A673 (cell line): ENCODE measurements around the gene ADGRD1. TPM values are rescaled to one million over a fixed set of nuclear protein-coding genes. Genes with fewer than 3 reads are reported as not detected.
A peak's percentile ranks its signal among the peaks of the same experiment; 100 is the strongest.
"Not testable (repeated sequence)": the region's sequence is repeated elsewhere in the genome, so short reads cannot be mapped to it uniquely, and the experiment has no call there.

Experiments used
- Bru-seq: library from RNA; stranded (reverse); fragments of 400-500 nt; gene quantifications from one replicate; lab custom pipeline; 2021; lab: Mats Ljungman, UMichigan
- BruChase-seq, 2 experiments: library from RNA; stranded (reverse); fragments of 400-500 nt; gene quantifications; one replicate each; lab custom pipeline; 2021; lab: Mats Ljungman, UMichigan
- BruUV-seq: library from RNA; stranded (reverse); fragments of 400-500 nt; replicated peaks from 2 replicates; lab custom pipeline; 2021; lab: Mats Ljungman, UMichigan
- CTCF ChIA-PET: fragments of 300-600 bp; sonication (Branson Sonifier 250); formaldehyde crosslinking; loops from one replicate; lab custom pipeline; 2022; ENCODE audit warnings: antibody characterized with exemption; lab: Charles Lee
- POLR2A ChIA-PET: fragments of 300-600 bp; sonication (Branson Sonifier 250); formaldehyde crosslinking; loops from one replicate; lab custom pipeline; 2022; ENCODE audit warnings: antibody characterized with exemption; ENCODE audit not compliant: low non-redundant PET; lab: Charles Lee
- DNase-seq: peaks from one replicate; pipeline ENCODE4 v3.0.0-alpha.2; 2015; ENCODE audit warnings: low spot score
- H3K27ac ChIP-seq: fragments of 200-600 bp; sonication (generic); 2 replicates; pipeline ENCODE4 v1.5.1; 2016; ENCODE audit warnings: mixed run types, low read depth, mild to moderate bottlenecking, mixed read lengths, antibody characterized with exemption, low read length; ENCODE audit not compliant: poor library complexity, severe bottlenecking
- H3K27me3 ChIP-seq: fragments of 200-600 bp; sonication (generic); replicated peaks from 2 replicates; pipeline ENCODE4 v1.6.1; 2017; ENCODE audit warnings: mixed run types, low read depth, mild to moderate bottlenecking, mixed read lengths, antibody characterized with exemption, low read length; ENCODE audit not compliant: insufficient read depth, poor library complexity
- H3K36me3 ChIP-seq: fragments of 200-600 bp; sonication (generic); 2 replicates; pipeline ENCODE4 v1.6.1; 2016; ENCODE audit warnings: mixed run types, mild to moderate bottlenecking, mixed read lengths, antibody characterized with exemption, low read length; ENCODE audit not compliant: insufficient read depth, poor library complexity, severe bottlenecking
- H3K4me1 ChIP-seq: fragments of 200-600 bp; sonication (generic); 2 replicates; pipeline ENCODE4 v1.6.1; 2017; ENCODE audit warnings: mixed run types, mild to moderate bottlenecking, mixed read lengths, antibody characterized with exemption, low read length; ENCODE audit not compliant: insufficient read depth, poor library complexity, severe bottlenecking
- H3K4me3 ChIP-seq: fragments of 200-600 bp; sonication (generic); 2 replicates; pipeline ENCODE4 v1.5.1; 2016; ENCODE audit warnings: low read depth, mixed run types, mild to moderate bottlenecking, mixed read lengths, low read length; ENCODE audit not compliant: poor library complexity, severe bottlenecking
- H3K9me3 ChIP-seq: fragments of 200-600 bp; sonication (generic); 2 replicates; pipeline ENCODE4 v1.6.1; 2016; ENCODE audit warnings: mixed run types, low read depth, mild to moderate bottlenecking, mixed read lengths, antibody characterized with exemption, low read length; ENCODE audit not compliant: poor library complexity, severe bottlenecking
- EZH2 ChIP-seq: fragments of 200-600 bp; sonication (generic); IDR thresholded peaks from 2 replicates; pipeline ENCODE4 v1.6.1; 2017; ENCODE audit warnings: borderline replicate concordance, low read depth, mild to moderate bottlenecking, mixed read lengths, antibody characterized with exemption, low read length; ENCODE audit not compliant: poor library complexity, severe bottlenecking
- intact Hi-C: fragments of 100-400 bp; cut with micrococcal nuclease; formaldehyde crosslinking; loops from one replicate; pipeline ENCODE4 v1.10.0; 2022; ENCODE audit not compliant: unreplicated experiment
- long read RNA-seq: library from polyadenylated mRNA; stranded (forward); transcript quantifications from one replicate; pipeline ENCODE4 v2.0.0, GENCODE V29; 2022
- total RNA-seq: library from RNA; stranded (reverse); gene quantifications from 2 replicates; pipeline ENCODE4 v1.2.3, GENCODE V29; 2021
- TF ChIP-seq, protein P1 (sequence below): fragments of 300-800, 200-600 bp; sonication (generic); conservative IDR thresholded peaks from 2 replicates; pipeline ENCODE4 v1.5.1; 2017; ENCODE audit warnings: low read depth, mild to moderate bottlenecking, antibody characterized with exemption, low read length, moderate library complexity, mixed read lengths

ADGRD1 gene
- total RNA-seq (not detected in 2 replicates), Bru-seq, nascent RNA (percentile 5 among the genes with signal in this experiment), BruChase-seq, experiment 1, labeled RNA remaining after a 2-hour chase (percentile 1 among the genes with signal in this experiment), BruChase-seq, experiment 2, labeled RNA remaining after a 6-hour chase (percentile 6 among the genes with signal in this experiment)
- long read RNA-seq, result 0 reads

DNA sequence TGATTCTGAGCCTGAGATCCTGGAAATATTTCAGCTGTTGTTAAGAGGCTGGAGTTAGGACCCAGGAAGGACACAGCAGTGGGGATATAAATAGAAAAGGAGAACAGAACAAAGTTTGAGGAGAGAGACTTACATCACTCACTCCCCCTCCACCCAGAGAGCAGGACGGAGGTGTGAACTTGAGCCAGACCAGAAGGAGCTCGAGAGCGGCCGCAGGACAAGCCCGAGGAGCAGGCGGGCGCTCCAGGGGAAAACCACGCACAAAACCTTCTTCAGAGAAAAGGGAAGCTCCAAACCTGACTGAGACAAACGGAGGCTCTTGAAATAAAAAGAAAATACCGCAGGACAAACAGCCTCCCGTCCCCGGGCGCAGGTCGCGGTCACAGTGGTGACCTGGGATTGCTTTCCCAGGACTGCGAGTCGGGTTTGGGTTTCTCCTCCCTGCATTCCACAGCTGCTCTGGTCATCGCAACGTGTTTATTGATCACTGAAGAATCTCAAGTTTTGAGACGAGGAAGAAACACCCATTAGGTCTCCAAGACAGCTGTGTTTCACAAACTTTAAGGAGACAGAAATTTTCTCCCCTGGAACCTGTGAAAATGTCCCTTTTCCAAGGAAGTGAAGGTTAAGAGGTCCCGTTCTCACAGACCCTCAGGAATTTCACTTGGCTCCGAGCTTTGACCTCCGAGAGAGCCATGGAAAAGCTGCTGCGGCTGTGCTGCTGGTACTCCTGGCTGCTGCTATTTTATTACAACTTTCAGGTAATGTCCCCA lies at the start of gene ADGRD1:
Gene ADGRD1, plus strand, starts transcription at position 137 of the 773 bp plus-strand sequence. Its CDS starts 559 bp downstream, at position 696.
- Histone ChIP-seq H3K4me1 (no peaks in the 10 kb centered on the region), H3K36me3 (no peaks in the 10 kb centered on the region), H3K27me3 (no peaks in the 10 kb centered on the region), H3K4me3 (no peak within 1 kb of the TSS), H3K27ac (no peak within 1 kb of the TSS), H3K9me3 (no peaks in the 10 kb centered on the region)
- ChIA-PET CTCF (no interaction called here), POLR2A (no interaction called here)
- no peak for TF ChIP-seq EZH2
- TF ChIP-seq, protein P1, sequence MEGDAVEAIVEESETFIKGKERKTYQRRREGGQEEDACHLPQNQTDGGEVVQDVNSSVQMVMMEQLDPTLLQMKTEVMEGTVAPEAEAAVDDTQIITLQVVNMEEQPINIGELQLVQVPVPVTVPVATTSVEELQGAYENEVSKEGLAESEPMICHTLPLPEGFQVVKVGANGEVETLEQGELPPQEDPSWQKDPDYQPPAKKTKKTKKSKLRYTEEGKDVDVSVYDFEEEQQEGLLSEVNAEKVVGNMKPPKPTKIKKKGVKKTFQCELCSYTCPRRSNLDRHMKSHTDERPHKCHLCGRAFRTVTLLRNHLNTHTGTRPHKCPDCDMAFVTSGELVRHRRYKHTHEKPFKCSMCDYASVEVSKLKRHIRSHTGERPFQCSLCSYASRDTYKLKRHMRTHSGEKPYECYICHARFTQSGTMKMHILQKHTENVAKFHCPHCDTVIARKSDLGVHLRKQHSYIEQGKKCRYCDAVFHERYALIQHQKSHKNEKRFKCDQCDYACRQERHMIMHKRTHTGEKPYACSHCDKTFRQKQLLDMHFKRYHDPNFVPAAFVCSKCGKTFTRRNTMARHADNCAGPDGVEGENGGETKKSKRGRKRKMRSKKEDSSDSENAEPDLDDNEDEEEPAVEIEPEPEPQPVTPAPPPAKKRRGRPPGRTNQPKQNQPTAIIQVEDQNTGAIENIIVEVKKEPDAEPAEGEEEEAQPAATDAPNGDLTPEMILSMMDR, result no peak
- no TSS peak for BruUV-seq
- intact Hi-C loops, result no loop called here
- DNase-seq, result no peak

DNA sequence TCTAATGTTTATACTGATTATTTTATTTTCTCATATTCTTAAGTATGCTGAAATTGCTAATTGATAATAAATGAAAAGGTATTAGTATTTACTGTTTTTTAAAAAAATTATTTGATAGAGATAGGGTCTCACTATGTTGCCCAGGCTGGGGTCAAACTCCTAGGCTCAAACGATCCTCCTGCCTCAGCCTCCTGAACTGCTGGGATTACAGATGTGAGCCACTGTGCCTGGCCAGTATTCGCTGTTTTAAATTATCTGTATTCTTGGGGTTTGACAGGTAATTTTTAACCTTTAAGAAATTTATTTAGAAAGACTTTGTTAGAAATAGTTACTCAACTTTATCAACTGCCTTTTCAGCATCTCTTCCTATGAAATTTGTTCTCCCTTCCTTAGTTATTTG lies 49.6 kb upstream of the ADGRD1 start:
- H3K4me1 ChIP-seq, result no peaks in the 10 kb centered on the region
- H3K9me3 ChIP-seq, result no peaks in the 10 kb centered on the region
- ChIA-PET POLR2A (no interaction called here), CTCF (no interaction called here)
- DNase-seq, result no peak
- BruUV-seq, result no TSS peak
- H3K36me3 ChIP-seq, result no peaks in the 10 kb centered on the region
- peaks cover 13% of the 10 kb centered on the region for H3K27me3 ChIP-seq
- intact Hi-C loops, result no loop called here
- no peak overlapping the region for H3K4me3 ChIP-seq
- no peak for TF ChIP-seq EZH2
- TF ChIP-seq, protein P1, result no peak
- H3K27ac ChIP-seq, result no peak overlapping the region

DNA sequence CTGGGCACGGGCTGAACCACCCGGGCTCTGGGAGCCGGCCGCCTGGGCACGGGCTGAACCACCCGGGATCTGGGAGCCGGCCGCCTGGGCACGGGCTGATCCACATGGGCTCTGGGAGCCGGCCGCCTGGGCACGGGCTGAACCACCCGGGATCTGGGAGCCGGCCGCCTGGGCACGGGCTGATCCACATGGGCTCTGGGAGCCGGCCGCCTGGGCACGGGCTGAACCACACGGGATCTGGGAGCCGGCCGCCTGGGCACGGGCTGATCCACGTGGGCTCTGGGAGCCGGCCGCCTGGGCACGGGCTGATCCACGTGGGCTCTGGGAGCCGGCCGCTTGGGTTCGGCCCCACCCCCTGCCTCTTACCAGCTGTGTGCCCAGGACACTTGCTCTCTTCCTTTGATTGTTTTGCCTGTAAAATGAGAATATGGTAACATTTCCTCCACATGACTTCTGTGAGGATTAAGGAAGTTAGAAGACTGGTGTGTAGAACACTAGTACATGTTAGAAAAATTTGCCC lies 48.7 kb upstream of the ADGRD1 start:
- H3K4me3 ChIP-seq, H3K4me1 ChIP-seq, intact Hi-C loops, H3K36me3 ChIP-seq, BruUV-seq, H3K27ac ChIP-seq, DNase-seq, H3K9me3 ChIP-seq, POLR2A ChIA-PET, CTCF ChIA-PET: not testable (repeated sequence)
- H3K27me3 ChIP-seq, result peaks cover 13% of the 10 kb centered on the region
